ENCODE data around the gene FAM90A26.
"Not testable (repeated sequence)": the region's sequence is repeated elsewhere in the genome, so short reads cannot be mapped to it uniquely, and the experiment has no call there.

FAM90A26 gene

DNA sequence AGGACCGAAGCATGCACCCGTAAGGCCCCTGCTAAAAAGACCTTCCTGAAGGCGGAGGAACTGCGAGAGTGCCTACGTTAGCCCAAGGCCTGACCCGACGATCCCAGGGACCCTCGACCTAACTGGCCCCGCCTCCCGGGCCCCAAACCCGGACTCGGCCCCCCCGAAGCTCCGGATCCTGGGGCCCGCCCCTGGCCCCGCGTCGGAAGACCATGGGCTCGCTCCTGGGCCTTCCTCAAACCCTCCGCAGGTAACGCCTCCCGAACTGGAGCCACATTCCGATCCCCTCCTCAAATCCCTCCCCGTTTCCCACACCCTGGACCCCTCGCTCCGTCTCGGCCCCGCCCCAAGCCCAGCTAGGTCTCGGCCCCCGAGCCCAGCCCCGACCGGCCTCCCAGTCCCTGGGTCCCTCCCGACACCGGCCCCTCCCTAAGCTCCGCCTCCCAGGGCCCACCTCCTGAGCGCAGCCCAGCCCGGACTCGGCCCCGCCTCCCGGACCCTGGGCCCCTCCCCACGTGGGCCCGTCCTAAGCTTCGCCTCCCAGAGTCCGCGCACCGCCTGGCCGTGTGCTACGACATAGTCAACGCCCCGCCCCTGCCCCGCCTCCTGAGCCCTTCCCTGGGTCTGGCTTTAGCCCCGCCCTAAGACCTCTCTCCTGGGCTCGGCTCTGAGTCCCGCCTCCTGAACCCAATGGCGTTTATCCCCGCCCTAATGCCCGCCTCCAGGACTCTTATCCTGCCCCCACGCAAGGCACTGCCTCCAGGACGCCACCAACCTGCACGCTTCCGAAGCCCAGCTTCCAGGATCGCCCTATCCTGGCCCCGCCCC, 17.8 kb upstream of the FAM90A26 start:
- Mint-ChIP-seq H3K4me3 (peak overlapping the region; percentile 85), H3K4me1 (ENCODE audit: low read depth) (peaks cover 21% of the 10 kb centered on the region), H3K27ac (peak overlapping the region; percentile 91)
- not testable (repeated sequence) for H3K27me3 Mint-ChIP-seq; H3K9me3 Mint-ChIP-seq; H3K36me3 Mint-ChIP-seq (ENCODE audit: low read depth)

DNA sequence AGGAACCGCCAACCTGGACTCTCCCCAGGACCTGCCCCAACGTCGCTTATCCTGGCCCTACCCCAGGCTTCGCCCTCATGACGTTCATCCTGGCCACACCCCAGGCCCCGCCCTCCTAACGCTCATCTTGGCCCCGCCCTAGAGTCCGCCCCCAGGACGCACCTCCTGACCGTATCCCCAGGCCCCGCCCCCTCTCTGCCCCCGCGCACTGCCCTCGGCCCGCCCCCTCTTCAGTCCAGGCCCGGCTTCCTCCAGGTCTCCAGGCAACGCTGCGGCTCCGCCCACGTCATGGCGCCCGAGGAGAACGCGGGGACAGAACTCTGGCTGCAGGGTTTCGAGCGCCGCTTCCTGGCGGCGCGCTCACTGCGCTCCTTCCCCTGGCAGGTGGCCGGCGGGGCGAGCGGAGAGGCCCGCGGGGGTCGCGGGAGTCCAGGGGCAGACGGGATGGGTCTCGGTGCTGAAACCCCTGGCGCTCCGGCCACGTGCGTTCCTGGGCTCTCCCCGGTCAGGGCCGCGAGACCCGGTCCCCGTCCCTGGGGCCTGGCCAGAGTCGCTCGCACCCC, 17.1 kb upstream of the FAM90A26 start:
- peaks cover 21% of the 10 kb centered on the region for H3K4me1 Mint-ChIP-seq (ENCODE audit: low read depth)
- peak overlapping the region; percentile 85 for H3K4me3 Mint-ChIP-seq
- H3K36me3 Mint-ChIP-seq (ENCODE audit: low read depth); H3K9me3 Mint-ChIP-seq; H3K27me3 Mint-ChIP-seq: not testable (repeated sequence)
- peak overlapping the region; percentile 91 for H3K27ac Mint-ChIP-seq

DNA sequence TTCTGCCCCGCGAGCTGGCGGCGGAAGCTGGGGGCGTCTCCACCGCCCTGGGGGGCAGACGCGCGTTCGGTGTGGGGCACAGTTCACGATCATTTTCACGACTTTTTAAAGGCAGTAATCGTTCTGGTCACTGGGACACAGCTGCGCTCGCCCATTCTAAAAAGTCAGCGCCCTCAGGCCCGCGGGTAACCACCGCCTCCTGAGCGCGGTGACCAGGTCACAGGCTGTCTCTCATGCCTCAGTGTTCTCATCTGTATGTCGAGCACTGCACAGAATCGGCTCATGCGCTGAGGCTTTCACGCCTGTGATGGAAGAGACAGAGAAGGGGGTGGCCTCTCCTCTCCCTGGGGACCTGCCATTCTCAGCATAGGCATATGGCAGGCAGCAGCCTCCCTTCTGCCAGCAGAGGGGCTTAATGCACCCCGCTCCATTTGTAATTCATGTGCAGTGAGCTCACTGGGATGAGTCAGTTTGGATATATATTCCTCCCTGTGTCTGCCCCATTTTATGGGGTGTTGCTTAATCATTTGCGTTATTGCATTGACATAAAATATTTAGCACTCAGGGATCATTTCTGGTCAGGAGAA, 16.5 kb upstream of the FAM90A26 start:
- not testable (repeated sequence) for H3K9me3 Mint-ChIP-seq, H3K27me3 Mint-ChIP-seq
- peak overlapping the region; percentile 89 for H3K27ac Mint-ChIP-seq

DNA sequence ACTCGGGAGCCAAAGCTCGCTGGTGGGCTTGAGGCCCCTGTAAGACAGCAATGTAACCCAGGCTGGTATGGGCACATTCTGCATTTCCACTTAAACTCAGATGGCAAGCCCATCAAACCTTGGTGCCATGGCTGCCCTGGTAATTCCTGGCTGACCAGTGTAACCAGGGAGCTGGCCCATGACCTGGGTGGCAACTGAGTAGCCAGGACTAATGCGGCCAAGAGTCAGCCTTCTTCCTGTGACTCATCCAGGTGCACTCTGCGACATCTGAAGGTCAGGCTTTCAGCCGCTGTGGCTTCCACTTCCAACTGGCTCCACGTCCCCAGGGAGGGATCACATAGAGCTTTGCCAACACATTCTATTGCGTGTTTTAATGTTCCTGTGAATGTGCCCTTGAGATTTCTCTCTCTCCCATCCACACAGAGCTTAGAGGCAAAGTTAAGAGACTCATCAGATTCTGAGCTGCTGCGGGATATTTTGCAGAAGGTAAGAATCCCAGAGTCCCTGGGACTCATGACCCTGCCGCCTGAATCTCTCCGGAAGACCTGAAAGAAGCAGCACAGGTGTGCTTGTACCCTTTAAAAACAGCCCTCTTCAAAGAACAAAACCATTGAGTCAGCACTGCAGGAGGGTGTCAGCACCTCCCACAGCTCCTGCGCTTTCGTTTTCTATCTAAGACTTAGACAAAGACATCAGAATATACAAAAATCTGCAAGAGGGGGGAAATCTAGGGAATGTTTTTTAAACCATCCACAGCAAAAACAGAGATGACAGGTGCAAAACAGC, 14.9 kb upstream of the FAM90A26 start:
- not testable (repeated sequence) for H3K27ac Mint-ChIP-seq; H3K36me3 Mint-ChIP-seq (ENCODE audit: low read depth); H3K27me3 Mint-ChIP-seq; H3K9me3 Mint-ChIP-seq; H3K4me3 Mint-ChIP-seq
- H3K4me1 Mint-ChIP-seq (ENCODE audit: low read depth) = peaks cover 21% of the 10 kb centered on the region

More for the DNA sequence above, 16.5 kb upstream of the FAM90A26 start:
- H3K4me1 Mint-ChIP-seq (ENCODE audit: low read depth) = peaks cover 21% of the 10 kb centered on the region
- not testable (repeated sequence) for H3K36me3 Mint-ChIP-seq (ENCODE audit: low read depth)
- H3K4me3 Mint-ChIP-seq = peak overlapping the region; percentile 85

DNA sequence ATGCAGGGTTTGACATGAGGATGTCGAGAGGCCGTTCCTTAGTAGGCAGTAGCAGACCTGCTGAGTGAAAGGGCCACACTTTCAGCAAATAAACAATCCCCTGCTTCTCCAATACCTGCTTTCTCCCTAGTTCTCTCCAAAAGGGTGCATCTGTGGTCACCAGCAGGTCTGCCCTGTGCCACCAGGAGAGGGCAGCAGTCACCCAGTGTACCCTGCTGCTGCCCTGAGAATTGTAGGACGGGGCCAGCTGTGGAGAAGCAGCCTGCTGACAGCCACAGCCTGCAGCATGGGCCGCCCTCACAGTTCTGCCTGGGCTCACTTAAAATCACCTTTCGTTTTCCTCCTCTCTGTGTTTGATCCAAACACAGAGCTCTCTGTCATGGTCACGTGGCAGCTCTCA, 11.8 kb upstream of the FAM90A26 start:
- H3K4me1 Mint-ChIP-seq (ENCODE audit: low read depth) = peaks cover 18% of the 10 kb centered on the region
- H3K27ac Mint-ChIP-seq; H3K4me3 Mint-ChIP-seq; H3K9me3 Mint-ChIP-seq; H3K27me3 Mint-ChIP-seq; H3K36me3 Mint-ChIP-seq (ENCODE audit: low read depth): not testable (repeated sequence)

- not testable (repeated sequence) for H3K36me3 Mint-ChIP-seq (ENCODE audit: low read depth); H3K4me1 Mint-ChIP-seq (ENCODE audit: low read depth); H3K27ac Mint-ChIP-seq; H3K27me3 Mint-ChIP-seq; H3K9me3 Mint-ChIP-seq; H3K4me3 Mint-ChIP-seq
These were observed 10.2 kb upstream of the FAM90A26 start for GRCh38 chr4:9160046-9160445.

DNA sequence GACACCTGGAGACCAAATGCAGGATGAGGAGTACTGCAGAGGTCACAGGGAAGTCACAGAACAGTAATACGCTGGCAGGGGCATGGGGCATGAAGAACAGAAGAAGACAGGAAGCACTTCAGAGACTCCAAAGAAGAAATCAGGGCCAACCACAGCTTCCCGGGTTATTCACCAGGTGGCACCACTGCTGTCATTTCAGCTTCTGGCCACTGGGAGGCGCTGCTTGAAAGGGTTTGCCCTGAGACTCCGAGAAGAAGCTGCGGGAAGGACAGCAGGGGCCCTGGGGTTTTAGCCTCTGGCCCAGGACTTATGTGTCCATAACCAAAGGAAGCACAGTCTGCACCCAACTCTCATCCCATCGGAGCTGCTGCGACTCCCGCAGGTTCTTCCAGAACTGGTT, 4.2 kb upstream of the FAM90A26 start:
- H3K27me3 Mint-ChIP-seq; H3K36me3 Mint-ChIP-seq (ENCODE audit: low read depth); H3K4me3 Mint-ChIP-seq; H3K27ac Mint-ChIP-seq; H3K4me1 Mint-ChIP-seq (ENCODE audit: low read depth); H3K9me3 Mint-ChIP-seq: not testable (repeated sequence)

DNA sequence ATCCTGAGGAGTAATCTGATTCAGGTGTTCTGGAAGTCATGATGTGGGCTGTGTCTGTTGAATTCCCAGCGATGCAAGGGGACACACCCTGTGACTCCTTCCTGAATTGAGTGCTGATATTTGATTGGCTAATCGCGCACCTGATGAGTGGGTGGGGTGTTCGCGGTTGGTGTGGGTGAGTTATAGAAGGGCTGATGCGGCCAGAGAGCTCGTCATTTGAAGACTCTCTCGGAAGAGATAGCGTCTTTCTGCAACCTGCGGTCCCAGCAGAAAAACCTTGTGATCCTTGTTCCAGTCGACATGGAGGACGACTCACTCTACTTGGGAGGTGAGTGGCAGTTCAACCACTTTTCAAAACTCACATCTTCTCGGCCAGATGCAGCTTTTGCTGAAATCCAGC, 40.1 kb downstream of the FAM90A26 start, which contains the start of gene USP17L10:
USP17L10 (plus strand) TSS at position 301 of the 400 bp plus-strand sequence; CDS start at position 301, 0 bp downstream.
- not testable (repeated sequence) for H3K4me3 Mint-ChIP-seq; H3K27me3 Mint-ChIP-seq; H3K27ac Mint-ChIP-seq; H3K36me3 Mint-ChIP-seq (ENCODE audit: low read depth); H3K4me1 Mint-ChIP-seq (ENCODE audit: low read depth); H3K9me3 Mint-ChIP-seq

DNA sequence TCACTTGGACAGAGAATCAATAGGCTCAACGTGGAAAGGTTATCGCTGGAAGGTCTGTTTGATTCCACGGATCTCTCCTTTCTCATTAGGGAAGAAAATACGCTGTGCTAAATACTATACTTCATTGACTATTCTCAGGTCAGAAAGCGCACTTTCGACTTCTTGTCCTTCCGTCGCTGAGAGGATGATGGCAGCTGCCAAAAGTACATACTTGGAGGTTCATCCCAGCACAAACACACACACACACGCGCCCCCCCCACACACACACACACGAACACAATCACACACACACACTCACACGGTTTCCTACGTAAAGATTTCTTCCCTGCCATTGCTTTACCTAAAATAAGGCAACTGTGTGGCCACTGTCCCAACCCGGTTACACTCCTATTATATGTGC, 44.5 kb downstream of the FAM90A26 start:
- H3K4me3 Mint-ChIP-seq; H3K4me1 Mint-ChIP-seq (ENCODE audit: low read depth); H3K27me3 Mint-ChIP-seq; H3K36me3 Mint-ChIP-seq (ENCODE audit: low read depth); H3K9me3 Mint-ChIP-seq; H3K27ac Mint-ChIP-seq: not testable (repeated sequence)

DNA sequence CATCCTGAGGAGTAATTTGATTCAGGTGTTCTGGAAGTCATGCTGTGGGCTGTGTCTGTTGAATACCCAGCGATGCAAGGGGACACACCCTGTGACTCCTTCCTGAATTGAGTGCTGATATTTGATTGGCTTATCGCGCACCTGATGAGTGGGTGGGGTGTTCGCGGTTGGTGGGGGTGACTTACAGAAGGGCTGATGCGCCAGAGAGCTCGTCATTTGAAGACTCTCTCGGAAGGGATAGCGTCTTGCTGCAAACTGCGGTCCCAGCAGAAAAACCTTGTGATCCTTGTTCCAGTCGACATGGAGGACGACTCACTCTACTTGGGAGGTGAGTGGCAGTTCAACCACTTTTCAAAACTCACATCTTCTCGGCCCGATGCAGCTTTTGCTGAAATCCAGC, 44.9 kb downstream of the FAM90A26 start, which contains the start of gene USP17L11:
USP17L11 (plus strand) TSS at position 301 of the 400 bp plus-strand sequence; CDS start at position 301, 0 bp downstream.
- H3K36me3 Mint-ChIP-seq (ENCODE audit: low read depth); H3K4me3 Mint-ChIP-seq; H3K27ac Mint-ChIP-seq; H3K27me3 Mint-ChIP-seq; H3K4me1 Mint-ChIP-seq (ENCODE audit: low read depth); H3K9me3 Mint-ChIP-seq: not testable (repeated sequence)

DNA sequence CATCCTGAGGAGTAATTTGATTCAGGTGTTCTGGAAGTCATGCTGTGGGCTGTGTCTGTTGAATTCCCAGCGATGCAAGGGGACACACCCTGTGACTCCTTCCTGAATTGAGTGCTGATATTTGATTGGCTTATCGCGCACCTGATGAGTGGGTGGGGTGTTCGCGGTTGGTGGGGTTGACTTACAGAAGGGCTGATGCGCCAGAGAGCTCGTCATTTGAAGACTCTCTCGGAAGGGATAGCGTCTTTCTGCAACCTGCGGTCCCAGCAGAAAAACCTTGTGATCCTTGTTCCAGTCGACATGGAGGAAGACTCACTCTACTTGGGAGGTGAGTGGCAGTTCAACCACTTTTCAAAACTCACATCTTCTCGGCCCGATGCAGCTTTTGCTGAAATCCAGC, 49.6 kb downstream of the FAM90A26 start, which contains the start of gene USP17L12:
USP17L12 (plus strand) TSS at position 301 of the 400 bp plus-strand sequence; CDS start at position 301, 0 bp downstream.
- H3K27me3 Mint-ChIP-seq; H3K9me3 Mint-ChIP-seq; H3K4me3 Mint-ChIP-seq; H3K36me3 Mint-ChIP-seq (ENCODE audit: low read depth); H3K27ac Mint-ChIP-seq; H3K4me1 Mint-ChIP-seq (ENCODE audit: low read depth): not testable (repeated sequence)

DNA sequence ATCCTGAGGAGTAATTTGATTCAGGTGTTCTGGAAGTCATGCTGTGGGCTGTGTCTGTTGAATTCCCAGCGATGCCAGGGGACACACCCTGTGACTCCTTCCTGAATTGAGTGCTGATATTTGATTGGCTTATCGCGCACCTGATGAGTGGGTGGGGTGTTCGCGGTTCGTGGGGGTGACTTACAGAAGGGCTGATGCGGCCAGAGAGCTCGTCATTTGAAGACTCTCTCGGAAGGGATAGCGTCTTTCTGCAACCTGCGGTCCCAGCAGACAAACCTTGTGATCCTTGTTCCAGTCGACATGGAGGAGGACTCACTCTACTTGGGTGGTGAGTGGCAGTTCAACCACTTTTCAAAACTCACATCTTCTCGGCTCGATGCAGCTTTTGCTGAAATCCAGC, 54.4 kb downstream of the FAM90A26 start, which contains the start of gene USP17L13:
USP17L13 (plus strand) TSS at position 301 of the 400 bp plus-strand sequence; CDS start at position 301, 0 bp downstream.
- H3K9me3 Mint-ChIP-seq; H3K27ac Mint-ChIP-seq; H3K36me3 Mint-ChIP-seq (ENCODE audit: low read depth); H3K4me1 Mint-ChIP-seq (ENCODE audit: low read depth); H3K4me3 Mint-ChIP-seq; H3K27me3 Mint-ChIP-seq: not testable (repeated sequence)
